Type B pancreatic cell (in vitro differentiated cells): ENCODE results near the gene RAB39A. TPM values are rescaled to one million over a fixed set of nuclear protein-coding genes. Genes with fewer than 3 reads are reported as not detected.

Experiments
- DNase-seq: peaks from one replicate; pipeline ENCODE4 v3.0.0; 2021; ENCODE audit warnings: mixed read lengths; ENCODE audit not compliant: unreplicated experiment; ENCODE audit errors: extremely low spot score
- H3K27ac Mint-ChIP-seq: 2 replicates; pipeline ENCODE4 v1.8.0; 2021; ENCODE audit warnings: mild to moderate bottlenecking, mixed read lengths
- H3K27me3 Mint-ChIP-seq: 2 replicates; pipeline ENCODE4 v1.8.0; 2021; ENCODE audit warnings: mixed read lengths
- H3K36me3 Mint-ChIP-seq: 2 replicates; pipeline ENCODE4 v1.8.0; 2021; ENCODE audit warnings: mixed read lengths
- H3K4me1 Mint-ChIP-seq: one replicate; pipeline ENCODE4 v1.8.0; 2021; ENCODE audit warnings: mixed read lengths; ENCODE audit not compliant: unreplicated experiment
- H3K4me3 Mint-ChIP-seq: 2 replicates; pipeline ENCODE4 v1.8.0; 2021; ENCODE audit warnings: mild to moderate bottlenecking, mixed read lengths
- H3K9me3 Mint-ChIP-seq: 2 replicates; pipeline ENCODE4 v1.8.0; 2021; ENCODE audit warnings: mixed read lengths
- CTCF ChIP-seq: fragments of 200-600 bp; sonication (generic); conservative IDR thresholded peaks from 2 replicates; pipeline ENCODE4 v1.5.0; 2021; ENCODE audit warnings: antibody characterized with exemption, mild to moderate bottlenecking
- total RNA-seq: library from RNA; stranded (reverse); gene quantifications from 2 replicates; pipeline ENCODE4 v1.2.1, GENCODE V29; 2021; ENCODE audit warnings: low replicate concordance

Gene RAB39A
- total RNA-seq, 1 donor from 2014 or later: 3.4 TPM

DNA sequence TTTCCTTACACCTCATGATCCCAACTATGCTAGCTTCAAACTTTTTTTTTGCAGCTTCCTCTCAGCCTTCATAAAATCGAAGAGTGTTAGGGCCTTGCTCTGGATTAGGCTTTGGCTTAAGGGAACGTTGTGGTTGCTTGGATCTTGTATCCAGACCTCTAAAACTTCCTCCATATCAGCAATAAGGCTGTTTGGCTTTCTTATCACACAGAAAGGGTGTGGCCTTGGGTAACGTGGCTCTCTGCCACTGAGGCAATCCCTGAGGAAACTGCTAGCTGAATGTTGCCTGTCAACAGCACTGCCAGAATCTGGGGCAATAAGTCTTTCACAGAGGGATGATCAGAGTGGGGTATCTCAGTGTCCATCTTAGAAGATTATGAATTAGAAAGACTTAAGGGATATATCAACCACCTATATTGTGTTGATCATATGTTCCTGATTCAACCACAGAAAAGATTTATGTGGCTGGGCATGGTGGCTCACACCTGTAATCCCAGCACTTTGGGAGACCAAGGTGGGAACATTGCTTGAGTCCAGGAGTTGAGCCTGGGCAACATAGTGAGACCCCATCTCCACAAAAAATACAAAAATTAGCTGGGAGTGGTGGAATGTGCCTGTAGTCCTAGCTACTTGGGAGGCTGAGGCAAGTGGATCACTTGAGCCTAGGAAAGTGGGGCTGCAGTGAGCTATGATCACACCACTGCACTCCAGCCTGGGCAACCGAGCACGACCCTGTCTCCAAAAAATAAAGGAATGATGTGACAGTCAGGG, 67.9 kb downstream of the RAB39A start:
- H3K4me1 Mint-ChIP-seq: no peaks in the 10 kb centered on the region
- no peak for TF ChIP-seq CTCF
- no peaks in the 10 kb centered on the region for H3K36me3 Mint-ChIP-seq
- no peak overlapping the region for H3K4me3 Mint-ChIP-seq
- no peak for DNase-seq
- H3K9me3 Mint-ChIP-seq: no peaks in the 10 kb centered on the region
- H3K27ac Mint-ChIP-seq: no peak overlapping the region
- H3K27me3 Mint-ChIP-seq: no peaks in the 10 kb centered on the region

DNA sequence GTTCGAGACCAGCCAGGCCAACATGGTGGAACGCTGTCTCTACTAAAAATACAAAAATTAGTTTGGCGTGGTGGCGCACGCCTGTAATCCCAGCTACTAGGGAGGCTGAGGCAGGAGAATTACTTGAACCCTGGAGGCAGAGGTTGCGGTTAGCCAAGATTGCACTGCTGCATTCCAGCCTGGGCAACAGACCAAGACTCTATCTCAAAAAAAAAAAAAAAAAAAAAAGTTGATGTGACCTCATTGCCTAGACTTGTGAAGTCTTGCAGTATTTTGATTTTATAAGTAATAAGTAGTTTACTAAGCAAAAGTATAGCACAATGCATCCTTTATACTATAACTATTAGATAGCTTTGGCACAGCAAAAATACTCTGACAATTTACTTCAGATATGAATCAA, 70.5 kb downstream of the RAB39A start:
- Mint-ChIP-seq H3K27ac (no peak overlapping the region), H3K27me3 (no peaks in the 10 kb centered on the region), H3K4me1 (no peaks in the 10 kb centered on the region), H3K4me3 (no peak overlapping the region), H3K9me3 (no peaks in the 10 kb centered on the region), H3K36me3 (no peaks in the 10 kb centered on the region)
- no peak for DNase-seq
- no peak for TF ChIP-seq CTCF

DNA sequence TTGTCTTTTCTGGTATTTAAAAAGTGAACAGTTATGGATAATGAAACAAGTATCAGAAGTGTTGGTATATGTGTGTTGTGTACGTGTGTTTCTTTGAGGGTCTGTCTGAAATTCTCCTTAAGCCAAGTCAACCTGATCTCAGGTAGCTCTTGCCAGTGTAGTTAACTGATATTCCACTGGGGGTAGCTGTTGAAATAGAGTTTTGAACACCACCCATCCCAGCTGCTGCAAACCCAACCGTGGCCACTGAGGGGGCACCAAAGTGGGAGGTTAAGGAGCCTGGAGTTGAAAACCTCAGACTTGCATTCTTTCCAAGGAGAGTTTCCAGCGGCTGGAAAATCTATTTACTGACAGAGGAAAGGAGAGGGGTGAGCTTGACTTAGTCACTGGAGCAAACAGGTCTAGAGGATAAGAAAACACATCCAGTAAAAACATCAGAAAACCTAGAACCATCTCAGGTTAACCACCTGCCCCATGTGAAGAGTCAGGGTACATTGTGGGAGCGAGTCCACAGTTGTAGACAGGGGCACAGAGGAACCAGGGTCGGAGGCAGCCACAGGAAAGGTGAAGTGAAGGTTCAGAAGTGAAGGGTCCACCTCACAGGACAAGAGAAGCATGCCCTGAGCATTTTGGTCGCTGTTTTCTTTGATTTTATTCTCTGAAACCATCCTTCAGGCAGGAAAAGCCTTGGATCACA, 71.7 kb downstream of the RAB39A start:
- TF ChIP-seq CTCF: peak; percentile 64
- no peak for DNase-seq
- no peak overlapping the region for H3K27ac Mint-ChIP-seq
- H3K4me1 Mint-ChIP-seq: no peaks in the 10 kb centered on the region
- H3K9me3 Mint-ChIP-seq: no peaks in the 10 kb centered on the region
- no peak overlapping the region for H3K4me3 Mint-ChIP-seq
- no peaks in the 10 kb centered on the region for H3K27me3 Mint-ChIP-seq
- H3K36me3 Mint-ChIP-seq: no peaks in the 10 kb centered on the region

- H3K27ac Mint-ChIP-seq: no peak overlapping the region
- TF ChIP-seq CTCF: no peak
- no peaks in the 10 kb centered on the region for H3K4me1 Mint-ChIP-seq
- no peaks in the 10 kb centered on the region for H3K36me3 Mint-ChIP-seq
- H3K4me3 Mint-ChIP-seq: no peak overlapping the region
- no peaks in the 10 kb centered on the region for H3K9me3 Mint-ChIP-seq
- H3K27me3 Mint-ChIP-seq: no peaks in the 10 kb centered on the region
- DNase-seq: no peak
Observed at GRCh38 chr11:108002476-108002875, 74.2 kb downstream of the RAB39A start.

DNA sequence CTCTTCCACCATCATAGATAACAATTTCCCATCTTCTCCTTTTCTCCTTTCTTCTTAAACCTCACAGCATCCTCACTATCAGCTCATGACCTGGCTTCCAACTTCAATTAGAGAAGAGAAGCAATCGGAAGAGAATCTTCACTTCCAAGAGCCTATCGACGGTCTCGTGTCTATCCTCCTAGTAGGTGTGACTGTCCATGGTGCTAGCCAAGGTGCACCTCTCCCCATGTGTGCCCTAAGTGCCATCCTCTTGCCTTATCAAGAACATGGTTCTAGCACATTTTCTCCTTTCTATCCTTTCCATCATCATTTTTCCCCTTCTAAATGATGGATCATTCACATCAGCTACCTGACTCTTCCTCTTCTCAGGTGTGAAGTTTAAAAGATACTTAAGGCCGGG, 75.4 kb downstream of the RAB39A start:
- no peak for TF ChIP-seq CTCF
- no peak overlapping the region for H3K4me3 Mint-ChIP-seq
- DNase-seq: no peak
- H3K27ac Mint-ChIP-seq: no peak overlapping the region
- no peaks in the 10 kb centered on the region for H3K4me1 Mint-ChIP-seq
- no peaks in the 10 kb centered on the region for H3K27me3 Mint-ChIP-seq
- no peaks in the 10 kb centered on the region for H3K9me3 Mint-ChIP-seq
- no peaks in the 10 kb centered on the region for H3K36me3 Mint-ChIP-seq
